ENCODE data around the gene MAGEB1.
A peak's percentile ranks its signal among the peaks of the same experiment; 100 is the strongest.

The MAGEB1 gene

GRCh38 chrX:30283456-30284200 lies 36.7 kb downstream of the MAGEB1 start:
- TF ChIP-seq POLR2AphosphoS5 (IDR thresholded peaks at IDR 0.05; ENCODE audit: low read depth) (no peak), REST (IDR thresholded peaks at IDR 0.05; ENCODE audit: insufficient replicate concordance, low read depth) (no peak), CTCF (IDR thresholded peaks at IDR 0.05; ENCODE audit: insufficient read depth, low read length) (no peak), GABPA (IDR thresholded peaks at IDR 0.05; ENCODE audit: low read depth) (no peak), SPI1 (IDR thresholded peaks at IDR 0.05; ENCODE audit: borderline replicate concordance, low read depth) (no peak)
- peak in 1 of 2 experiments; percentile 23 for DNase-seq (ENCODE audit: low read depth in 1 of 2, low spot score in 1 of 2)

GRCh38 chrX:30296408-30297254 lies 49.7 kb downstream of the MAGEB1 start:
- H3K27me3 ChIP-seq (ENCODE audit: insufficient read depth, poor library complexity, severe bottlenecking), result no peaks in the 10 kb centered on the region
- no peak overlapping the region for H3K27ac ChIP-seq (replicated peaks)
- DNase-seq (ENCODE audit: low read depth in 1 of 2, low spot score in 1 of 2), result no peak
- TF ChIP-seq POLR2AphosphoS5 (IDR thresholded peaks at IDR 0.05; ENCODE audit: low read depth), result no peak
- TF ChIP-seq REST (IDR thresholded peaks at IDR 0.05; ENCODE audit: insufficient replicate concordance, low read depth), result no peak
- no peak for TF ChIP-seq SPI1 (IDR thresholded peaks at IDR 0.05; ENCODE audit: borderline replicate concordance, low read depth)
- no peak for TF ChIP-seq GABPA (IDR thresholded peaks at IDR 0.05; ENCODE audit: low read depth)
- TF ChIP-seq CTCF (IDR thresholded peaks at IDR 0.05; ENCODE audit: insufficient read depth, low read length), result no peak
- no peak overlapping the region for H3K4me3 ChIP-seq (replicated peaks; ENCODE audit: insufficient read depth, low read length)

More at GRCh38 chrX:30283456-30284200, 36.7 kb downstream of the MAGEB1 start:
- Histone ChIP-seq H3K27me3 (ENCODE audit: insufficient read depth, poor library complexity, severe bottlenecking) (peaks cover 2% of the 10 kb centered on the region), H3K4me3 (replicated peaks; ENCODE audit: insufficient read depth, low read length) (no peak overlapping the region), H3K27ac (replicated peaks) (no peak overlapping the region)

- no peak for DNase-seq (ENCODE audit: low read depth in 1 of 2, low spot score in 1 of 2)
- TF ChIP-seq REST (IDR thresholded peaks at IDR 0.05; ENCODE audit: insufficient replicate concordance, low read depth) (no peak), POLR2AphosphoS5 (IDR thresholded peaks at IDR 0.05; ENCODE audit: low read depth) (no peak), CTCF (IDR thresholded peaks at IDR 0.05; ENCODE audit: insufficient read depth, low read length) (no peak), GABPA (IDR thresholded peaks at IDR 0.05; ENCODE audit: low read depth) (no peak), SPI1 (IDR thresholded peaks at IDR 0.05; ENCODE audit: borderline replicate concordance, low read depth) (no peak)
- Histone ChIP-seq H3K4me3 (replicated peaks; ENCODE audit: insufficient read depth, low read length) (no peak overlapping the region), H3K27me3 (ENCODE audit: insufficient read depth, poor library complexity, severe bottlenecking) (peaks cover 3% of the 10 kb centered on the region), H3K27ac (replicated peaks) (no peak overlapping the region)
Observed at GRCh38 chrX:30301208-30301607, 54.3 kb downstream of the MAGEB1 start.
